GM19328 (cell line): ENCODE data around the gene KRT2.

ENCODE experiments used
- ATAC-seq: cut with Tn5 transposase; IDR thresholded peaks from one replicate; pipeline ENCODE4 v1.9.1; 2021; ENCODE audit warnings: mild to moderate bottlenecking, moderate library complexity; ENCODE audit not compliant: unreplicated experiment

Gene KRT2

GRCh38 chr12:52651726-52652261 lies at the start of gene KRT2:
Gene KRT2 (minus strand): TSS chr12:52652211. CDS start chr12:52652142, 69 bp downstream.
- no peak for ATAC-seq

- ATAC-seq = no peak
Observed at GRCh38 chr12:52701281-52701680, 49.3 kb upstream of the KRT2 start.

- no peak for ATAC-seq
Observed at GRCh38 chr12:52699960-52700359, 47.9 kb upstream of the KRT2 start.

GRCh38 chr12:52699373-52699772 lies 47.4 kb upstream of the KRT2 start:
- no peak for ATAC-seq

GRCh38 chr12:52698651-52699340 lies 46.8 kb upstream of the KRT2 start:
- ATAC-seq = no peak

- ATAC-seq = no peak
Observed at GRCh38 chr12:52697058-52697582, 45.1 kb upstream of the KRT2 start.

GRCh38 chr12:52696588-52696987 lies 44.6 kb upstream of the KRT2 start:
- ATAC-seq = no peak

- no peak for ATAC-seq
Observed at GRCh38 chr12:52695039-52695438, 43.0 kb upstream of the KRT2 start.

GRCh38 chr12:52694151-52694550 lies 42.1 kb upstream of the KRT2 start:
- ATAC-seq = no peak

GRCh38 chr12:52693261-52693660 lies 41.2 kb upstream of the KRT2 start:
- ATAC-seq = no peak

- no peak for ATAC-seq
Observed at GRCh38 chr12:52692254-52692653, 40.2 kb upstream of the KRT2 start.

GRCh38 chr12:52691841-52692150 lies 39.8 kb upstream of the KRT2 start:
- ATAC-seq = no peak

- ATAC-seq = no peak
Observed at GRCh38 chr12:52691076-52691840, 39.2 kb upstream of the KRT2 start.

- ATAC-seq = no peak
Observed at GRCh38 chr12:52690351-52691075, 38.5 kb upstream of the KRT2 start.

- no peak for ATAC-seq
Observed at GRCh38 chr12:52689936-52690335, 37.9 kb upstream of the KRT2 start.

GRCh38 chr12:52689239-52689638 lies 37.2 kb upstream of the KRT2 start:
- ATAC-seq = no peak

GRCh38 chr12:52688481-52688880 lies 36.5 kb upstream of the KRT2 start:
- ATAC-seq = no peak

- no peak for ATAC-seq
Observed at GRCh38 chr12:52687497-52688385, 35.7 kb upstream of the KRT2 start.

- no peak for ATAC-seq
Observed at GRCh38 chr12:52686756-52687487, 34.9 kb upstream of the KRT2 start.

- no peak for ATAC-seq
Observed at GRCh38 chr12:52686063-52686462, 34.1 kb upstream of the KRT2 start.
